Right ventricle myocardium inferior (tissue), 1 donor: Measurements from ENCODE around the gene GABBR2. TPM values are rescaled to one million over a fixed set of nuclear protein-coding genes. Genes with fewer than 3 reads are reported as not detected.

Source experiments
- ATAC-seq: fragments of 200-7000 bp; cut with Tn5 transposase; one replicate; pipeline ENCODE4 v1.9.1; 2020; ENCODE audit warnings: mild to moderate bottlenecking, moderate library complexity
- DNase-seq: peaks from one replicate; pipeline ENCODE4 v3.0.0; 2021; ENCODE audit errors: missing footprints
- intact Hi-C: fragments of 100-400 bp; cut with DNase I; formaldehyde crosslinking; loops from one replicate; pipeline ENCODE4 v1.11.0; 2022
- long read RNA-seq: library from polyadenylated mRNA; unstranded; transcript quantifications from one replicate; pipeline ENCODE4 v2.0.0, GENCODE V29; 2021
- total RNA-seq: library from RNA; stranded (reverse); fragmentation: NEBNext Ultra II Directional; extraction: Animal tissue kit (Norgen Biotek cat#: 25700); gene quantifications from one replicate; pipeline ENCODE4 v1.2.1, GENCODE V29; 2021
- donor health status: DM: no; HTN: yes; CAD: no; lungs with severe emphysema.

Gene GABBR2
- total RNA-seq: 0.38 TPM
- long read RNA-seq, full-length matches to known transcripts: 4 of 4 reads
- long read RNA-seq, partial matches to known transcripts: 0 of 4 reads
- long read RNA-seq, other reads (novel, unspliced or antisense): 0 of 4 reads

- intact Hi-C loops: loop anchor here (5.0 kb wide), 1 partner anchor 392 kb away; no protein-coding TSS in a partner anchor
- no peak for DNase-seq
- no peak for ATAC-seq
These were observed at the start of gene GABBR2 for GRCh38 chr9:98708933-98709911. Gene GABBR2 (minus strand): TSS chr9:98708935. CDS start chr9:98708737, 198 bp downstream.

- DNase-seq: no peak
- ATAC-seq: no peak
- intact Hi-C loops: no loop called here
These were observed 46.4 kb upstream of the GABBR2 start for GRCh38 chr9:98755006-98755618.

GRCh38 chr9:98751210-98751609 lies 42.5 kb upstream of the GABBR2 start:
- no peak for ATAC-seq
- intact Hi-C loops: no loop called here
- DNase-seq: no peak

- intact Hi-C loops: no loop called here
- ATAC-seq: no peak
These were observed 41.8 kb upstream of the GABBR2 start for GRCh38 chr9:98750364-98751060.

GRCh38 chr9:98747476-98747875 lies 38.7 kb upstream of the GABBR2 start:
- DNase-seq: no peak
- no peak for ATAC-seq
- intact Hi-C loops: no loop called here

More at GRCh38 chr9:98750364-98751060, 41.8 kb upstream of the GABBR2 start:
- no peak for DNase-seq

GRCh38 chr9:98745470-98745869 lies 36.7 kb upstream of the GABBR2 start:
- ATAC-seq: no peak
- no peak for DNase-seq
- intact Hi-C loops: no loop called here

GRCh38 chr9:98743818-98744611 lies 35.3 kb upstream of the GABBR2 start:
- ATAC-seq: no peak
- no peak for DNase-seq
- intact Hi-C loops: no loop called here

GRCh38 chr9:98743329-98743728 lies 34.6 kb upstream of the GABBR2 start:
- ATAC-seq (no peak), DNase-seq (no peak)
- intact Hi-C loops: no loop called here

GRCh38 chr9:98742325-98743280 lies 33.9 kb upstream of the GABBR2 start:
- ATAC-seq (no peak), DNase-seq (no peak)
- intact Hi-C loops: no loop called here

- ATAC-seq (no peak), DNase-seq (no peak)
- intact Hi-C loops: no loop called here
These were observed 31.6 kb upstream of the GABBR2 start for GRCh38 chr9:98740226-98740881.

- ATAC-seq: no peak
- intact Hi-C loops: no loop called here
- no peak for DNase-seq
These were observed 30.0 kb upstream of the GABBR2 start for GRCh38 chr9:98738741-98739140.

- ATAC-seq: no peak
- no peak for DNase-seq
- intact Hi-C loops: no loop called here
These were observed 27.5 kb upstream of the GABBR2 start for GRCh38 chr9:98736226-98736625.

GRCh38 chr9:98732801-98733200 lies 24.1 kb upstream of the GABBR2 start:
- no peak for DNase-seq
- ATAC-seq: no peak
- intact Hi-C loops: no loop called here

- intact Hi-C loops: no loop called here
- DNase-seq (no peak), ATAC-seq (no peak)
These were observed 23.4 kb upstream of the GABBR2 start for GRCh38 chr9:98732091-98732490.

GRCh38 chr9:98730871-98731270 lies 22.1 kb upstream of the GABBR2 start:
- no peak for ATAC-seq
- intact Hi-C loops: no loop called here

GRCh38 chr9:98728500-98728899 lies 19.8 kb upstream of the GABBR2 start:
- ATAC-seq (no peak), DNase-seq (no peak)
- intact Hi-C loops: no loop called here

More at GRCh38 chr9:98730871-98731270, 22.1 kb upstream of the GABBR2 start:
- DNase-seq: no peak

GRCh38 chr9:98727428-98727827 lies 18.7 kb upstream of the GABBR2 start:
- DNase-seq (no peak), ATAC-seq (no peak)
- intact Hi-C loops: no loop called here
